Natural killer cell treated with Interleukin-12 subunit alpha and Interleukin-12 subunit beta and Interleukin-15 and Interleukin-18, amount 100 ng/mL, for 72 hours (primary cell): ENCODE results near the gene ADCY9. TPM values are rescaled to one million over a fixed set of nuclear protein-coding genes. Genes with fewer than 3 reads are reported as not detected.
"Not testable (repeated sequence)": the region's sequence is repeated elsewhere in the genome, so short reads cannot be mapped to it uniquely, and the experiment has no call there.

ENCODE experiments used
- ATAC-seq, 2 donors: fragments of 150-1000 bp; cut with Tn5 transposase in 1 of 2; sonication (Bioruptor Pico), chemical (Tn5 transposase) in 1 of 2; 2 replicates each; pipeline ENCODE4 v1.10.0; 2021
- DNase-seq: peaks from one replicate; pipeline ENCODE4 v3.0.0; 2022; ENCODE audit warnings: low spot score
- H3K27ac Mint-ChIP-seq, 2 donors: 1 replicate in 1 of 2; 2 replicates in 1 of 2; pipeline ENCODE4 v1.8.0; 2022; ENCODE audit warnings: mixed read lengths in 2 of 2, mild to moderate bottlenecking in 1 of 2, moderate library complexity in 1 of 2
- H3K27me3 Mint-ChIP-seq, 2 donors: 1 replicate in 1 of 2; 2 replicates in 1 of 2; pipeline ENCODE4 v1.8.0; 2022; ENCODE audit warnings: mixed read lengths in 2 of 2
- H3K36me3 Mint-ChIP-seq: one replicate; pipeline ENCODE4 v1.8.0; 2022; ENCODE audit warnings: mixed read lengths
- H3K4me1 Mint-ChIP-seq, 2 donors: 1 replicate in 1 of 2; 2 replicates in 1 of 2; pipeline ENCODE4 v1.8.0; 2022; ENCODE audit warnings: low read depth in 2 of 2, mixed read lengths in 2 of 2, mild to moderate bottlenecking in 1 of 2
- H3K4me3 Mint-ChIP-seq: one replicate; pipeline ENCODE4 v1.8.0; 2022; ENCODE audit warnings: mixed read lengths
- H3K9me3 Mint-ChIP-seq: 2 replicates; pipeline ENCODE4 v1.8.0; 2022; ENCODE audit warnings: mixed read lengths
- total RNA-seq, 2 donors: library from RNA; stranded (reverse); gene quantifications; one replicate each; pipeline ENCODE4 v1.2.3, GENCODE V29; 2022

ADCY9 gene
- total RNA-seq, 2 donors from 2014 or later, result 11.1 to 23.6 TPM

- no peaks in the 10 kb centered on the region for H3K9me3 Mint-ChIP-seq
- H3K4me1 Mint-ChIP-seq, result peaks cover 9 to 16% of the 10 kb centered on the region in 2 donors
- no peaks in the 10 kb centered on the region for H3K27me3 Mint-ChIP-seq
- no peak for DNase-seq
- no peak overlapping the region for H3K4me3 Mint-ChIP-seq
- H3K27ac Mint-ChIP-seq, result no peak overlapping the region
- no peaks in the 10 kb centered on the region for H3K36me3 Mint-ChIP-seq
- no peak for ATAC-seq
Observed at GRCh38 chr16:4038448-4038847, 77.8 kb downstream of the ADCY9 start.

GRCh38 chr16:4036952-4037351, 79.3 kb downstream of the ADCY9 start:
- Mint-ChIP-seq H3K4me1 (peaks cover 19 to 20% of the 10 kb centered on the region in 2 donors), H3K27ac (peak overlapping the region in 1 of 2 donors; percentile 29)
- not testable (repeated sequence) for H3K27me3 Mint-ChIP-seq, ATAC-seq, H3K9me3 Mint-ChIP-seq, H3K4me3 Mint-ChIP-seq, H3K36me3 Mint-ChIP-seq, DNase-seq

GRCh38 chr16:4034963-4035362, 81.3 kb downstream of the ADCY9 start:
- DNase-seq (no peak), ATAC-seq (no peak)
- Mint-ChIP-seq H3K4me1 (peaks cover 31 to 32% of the 10 kb centered on the region in 2 donors), H3K4me3 (no peak overlapping the region), H3K27ac (no peak overlapping the region), H3K27me3 (no peaks in the 10 kb centered on the region), H3K36me3 (no peaks in the 10 kb centered on the region), H3K9me3 (no peaks in the 10 kb centered on the region)

GRCh38 chr16:4033951-4034350, 82.3 kb downstream of the ADCY9 start:
- H3K4me3 Mint-ChIP-seq, result no peak overlapping the region
- H3K9me3 Mint-ChIP-seq, result no peaks in the 10 kb centered on the region
- no peaks in the 10 kb centered on the region for H3K36me3 Mint-ChIP-seq
- peak overlapping the region in 1 of 2 donors; percentile 53 for H3K27ac Mint-ChIP-seq
- no peak for DNase-seq
- ATAC-seq, result no peak
- peaks cover 35 to 40% of the 10 kb centered on the region in 2 donors for H3K4me1 Mint-ChIP-seq
- no peaks in the 10 kb centered on the region for H3K27me3 Mint-ChIP-seq

GRCh38 chr16:4032768-4033167, 83.5 kb downstream of the ADCY9 start:
- Mint-ChIP-seq H3K27ac (peak overlapping the region in 1 of 2 donors; percentile 53), H3K4me3 (no peak overlapping the region), H3K9me3 (no peaks in the 10 kb centered on the region), H3K36me3 (no peaks in the 10 kb centered on the region), H3K27me3 (no peaks in the 10 kb centered on the region), H3K4me1 (peaks cover 31 to 37% of the 10 kb centered on the region in 2 donors)
- DNase-seq, result no peak
- peak; percentile 73 to 83 for ATAC-seq

GRCh38 chr16:4028144-4028543, 88.1 kb downstream of the ADCY9 start:
- peaks cover 27 to 35% of the 10 kb centered on the region in 2 donors for H3K4me1 Mint-ChIP-seq
- no peak for ATAC-seq
- no peak overlapping the region for H3K27ac Mint-ChIP-seq
- no peaks in the 10 kb centered on the region for H3K36me3 Mint-ChIP-seq
- DNase-seq, result no peak
- H3K9me3 Mint-ChIP-seq, result no peaks in the 10 kb centered on the region
- H3K4me3 Mint-ChIP-seq, result no peak overlapping the region
- H3K27me3 Mint-ChIP-seq, result no peaks in the 10 kb centered on the region

- H3K27me3 Mint-ChIP-seq, result no peaks in the 10 kb centered on the region
- H3K27ac Mint-ChIP-seq, result no peak overlapping the region
Observed at GRCh38 chr16:4026854-4027253, 89.4 kb downstream of the ADCY9 start.

GRCh38 chr16:4025428-4025827, 90.8 kb downstream of the ADCY9 start:
- DNase-seq (no peak), ATAC-seq (no peak)
- Mint-ChIP-seq H3K4me1 (peaks cover 20 to 41% of the 10 kb centered on the region in 2 donors), H3K27me3 (no peaks in the 10 kb centered on the region), H3K9me3 (no peaks in the 10 kb centered on the region), H3K27ac (peak overlapping the region in 1 of 2 donors; percentile 64), H3K36me3 (no peaks in the 10 kb centered on the region), H3K4me3 (no peak overlapping the region)

More at GRCh38 chr16:4026854-4027253, 89.4 kb downstream of the ADCY9 start:
- no peak overlapping the region for H3K4me3 Mint-ChIP-seq
- no peak for ATAC-seq
- no peak for DNase-seq
- H3K36me3 Mint-ChIP-seq, result no peaks in the 10 kb centered on the region
- H3K4me1 Mint-ChIP-seq, result peaks cover 20 to 40% of the 10 kb centered on the region in 2 donors
- no peaks in the 10 kb centered on the region for H3K9me3 Mint-ChIP-seq

GRCh38 chr16:4021916-4022315, 94.3 kb downstream of the ADCY9 start:
- peaks cover 31 to 47% of the 10 kb centered on the region in 2 donors for H3K4me1 Mint-ChIP-seq
- H3K27ac Mint-ChIP-seq, result peak overlapping the region; percentile 77 to 91
- DNase-seq (no peak), ATAC-seq (no peak)
- no peaks in the 10 kb centered on the region for H3K27me3 Mint-ChIP-seq
- no peaks in the 10 kb centered on the region for H3K9me3 Mint-ChIP-seq
- peaks cover 2% of the 10 kb centered on the region for H3K36me3 Mint-ChIP-seq
- H3K4me3 Mint-ChIP-seq, result no peak overlapping the region

GRCh38 chr16:4021070-4021779, 95.0 kb downstream of the ADCY9 start:
- no peaks in the 10 kb centered on the region for H3K27me3 Mint-ChIP-seq
- peaks cover 6% of the 10 kb centered on the region for H3K36me3 Mint-ChIP-seq
- peak overlapping the region; percentile 45 for H3K4me3 Mint-ChIP-seq
- peaks cover 38 to 54% of the 10 kb centered on the region in 2 donors for H3K4me1 Mint-ChIP-seq
- DNase-seq (no peak), ATAC-seq (peak in 1 of 2 donors; percentile 59)
- H3K27ac Mint-ChIP-seq, result peak overlapping the region; percentile 77 to 91
- H3K9me3 Mint-ChIP-seq, result peaks cover 2% of the 10 kb centered on the region

- Mint-ChIP-seq H3K4me3 (peak overlapping the region; percentile 98), H3K27me3 (no peaks in the 10 kb centered on the region), H3K9me3 (peaks cover 2% of the 10 kb centered on the region), H3K36me3 (peaks cover 6% of the 10 kb centered on the region), H3K27ac (peak overlapping the region; percentile 98 to 100), H3K4me1 (peaks cover 45 to 55% of the 10 kb centered on the region in 2 donors)
- ATAC-seq (peak; percentile 77 to 82), DNase-seq (no peak)
Observed at GRCh38 chr16:4019371-4019791, 96.9 kb downstream of the ADCY9 start.

GRCh38 chr16:4018391-4018790, 97.9 kb downstream of the ADCY9 start:
- Mint-ChIP-seq H3K4me1 (peaks cover 45 to 54% of the 10 kb centered on the region in 2 donors), H3K27me3 (no peaks in the 10 kb centered on the region), H3K4me3 (peak overlapping the region; percentile 44)

GRCh38 chr16:4017807-4018206, 98.4 kb downstream of the ADCY9 start:
- H3K27ac Mint-ChIP-seq, result peak overlapping the region in 1 of 2 donors; percentile 100
- ATAC-seq (no peak), DNase-seq (no peak)
- no peaks in the 10 kb centered on the region for H3K27me3 Mint-ChIP-seq
- peaks cover 6% of the 10 kb centered on the region for H3K36me3 Mint-ChIP-seq
- H3K4me3 Mint-ChIP-seq, result no peak overlapping the region
- H3K9me3 Mint-ChIP-seq, result peaks cover 2% of the 10 kb centered on the region
- peaks cover 45 to 48% of the 10 kb centered on the region in 2 donors for H3K4me1 Mint-ChIP-seq

More at GRCh38 chr16:4018391-4018790, 97.9 kb downstream of the ADCY9 start:
- DNase-seq (no peak), ATAC-seq (no peak)
- Mint-ChIP-seq H3K9me3 (peaks cover 2% of the 10 kb centered on the region), H3K27ac (peak overlapping the region; percentile 98 to 100), H3K36me3 (peaks cover 6% of the 10 kb centered on the region)

- no peaks in the 10 kb centered on the region for H3K27me3 Mint-ChIP-seq
- ATAC-seq (peak; percentile 86 to 87), DNase-seq (peak; percentile 78)
Observed at GRCh38 chr16:4016658-4017057, 99.6 kb downstream of the ADCY9 start.

More at GRCh38 chr16:4016658-4017057, 99.6 kb downstream of the ADCY9 start:
- Mint-ChIP-seq H3K4me3 (peak overlapping the region; percentile 68), H3K27ac (peak overlapping the region; percentile 87 to 100), H3K4me1 (peaks cover 43 to 44% of the 10 kb centered on the region in 2 donors), H3K36me3 (peaks cover 6% of the 10 kb centered on the region), H3K9me3 (peaks cover 2% of the 10 kb centered on the region)
